CD8-positive, alpha-beta memory T cell (primary cell): Measurements from ENCODE around the gene BTRC. TPM values are rescaled to one million over a fixed set of nuclear protein-coding genes. Genes with fewer than 3 reads are reported as not detected.
"Not testable (repeated sequence)": the region's sequence is repeated elsewhere in the genome, so short reads cannot be mapped to it uniquely, and the experiment has no call there.

Experiments
- CTCF ChIA-PET: fragments of 350-600 bp; sonication (Branson Sonifier 250); formaldehyde crosslinking; loops from one replicate; lab custom pipeline; 2021; ENCODE audit warnings: antibody characterized with exemption; lab: Charles Lee
- POLR2A ChIA-PET: fragments of 350-600 bp; sonication (Branson Sonifier 250); formaldehyde crosslinking; loops from one replicate; lab custom pipeline; 2021; ENCODE audit warnings: antibody characterized with exemption; lab: Charles Lee
- DNase-seq, 5 donors: peaks; one replicate each; pipeline versions ENCODE4 v3.0.0 to v3.0.0-alpha.2; 2020 to 2022; ENCODE audit warnings: mixed read lengths in 1 of 5
- H3K27ac ChIP-seq: one replicate; pipeline ENCODE4 v1.7.0; 2013; ENCODE audit warnings: low read depth, mild to moderate bottlenecking, low read length, moderate library complexity
- H3K27me3 ChIP-seq: 2 replicates; pipeline ENCODE4 v1.7.0; 2013; ENCODE audit warnings: low read length, mild to moderate bottlenecking; ENCODE audit not compliant: insufficient read depth, poor library complexity, severe bottlenecking
- H3K36me3 ChIP-seq: 2 replicates; pipeline ENCODE4 v1.7.0; 2013; ENCODE audit warnings: mild to moderate bottlenecking, low read length, moderate library complexity; ENCODE audit not compliant: insufficient read depth
- H3K4me1 ChIP-seq: 2 replicates; pipeline ENCODE4 v1.7.0; 2013; ENCODE audit warnings: mild to moderate bottlenecking, low read length, moderate library complexity; ENCODE audit not compliant: insufficient read depth
- H3K4me3 ChIP-seq: 2 replicates; pipeline ENCODE4 v1.7.0; 2013; ENCODE audit warnings: mild to moderate bottlenecking, low read length
- H3K9me3 ChIP-seq: 2 replicates; pipeline ENCODE4 v1.7.0; 2013; ENCODE audit warnings: mild to moderate bottlenecking, low read length
- H3K27ac Mint-ChIP-seq, 8 donors: one replicate each; pipeline ENCODE4 v1.8.0; 2020 to 2021; ENCODE audit warnings: mixed read lengths in 8 of 8, mild to moderate bottlenecking in 6 of 8, inconsistent platforms in 3 of 8, moderate library complexity in 3 of 8
- H3K27me3 Mint-ChIP-seq, 2 donors: one replicate each; pipeline ENCODE4 v1.8.0; 2020 to 2021; ENCODE audit warnings: mixed read lengths in 2 of 2, mild to moderate bottlenecking in 1 of 2, moderate library complexity in 1 of 2
- H3K36me3 Mint-ChIP-seq, 3 donors: one replicate each; pipeline ENCODE4 v1.8.0; 2020 to 2021; ENCODE audit warnings: mixed read lengths in 3 of 3, inconsistent platforms in 1 of 3, mild to moderate bottlenecking in 1 of 3
- H3K4me1 Mint-ChIP-seq, 3 donors: one replicate each; pipeline ENCODE4 v1.8.0; 2020 to 2021; ENCODE audit warnings: mixed read lengths in 3 of 3, inconsistent platforms in 1 of 3, mild to moderate bottlenecking in 1 of 3
- H3K4me3 Mint-ChIP-seq, 7 donors: one replicate each; pipeline ENCODE4 v1.8.0; 2020 to 2021; ENCODE audit warnings: mixed read lengths in 7 of 7, mild to moderate bottlenecking in 6 of 7, moderate library complexity in 4 of 7, inconsistent platforms in 2 of 7
- H3K9me3 Mint-ChIP-seq, 5 donors: one replicate each; pipeline ENCODE4 v1.8.0; 2020 to 2022; ENCODE audit warnings: mixed read lengths in 5 of 5, mild to moderate bottlenecking in 3 of 5, moderate library complexity in 2 of 5, inconsistent platforms in 1 of 5
- polyA plus RNA-seq: library from polyadenylated mRNA; unstranded; fragments of 300-500 nt; fragmentation: Illumina TruSeq; gene quantifications from one replicate; pipeline ENCODE4 v1.2.3, GENCODE V29; 2021
- total RNA-seq, 2 experiments: library from RNA; stranded (reverse); gene quantifications; one replicate each; pipeline ENCODE4 v1.2.3, GENCODE V29; 2021

Gene BTRC
- total and polyA plus RNA-seq, 3 experiments from 2014 or later, result 7.1 to 21.3 (median 19.3) TPM

- Mint-ChIP-seq H3K4me3 (no peak overlapping the region), H3K27ac (no peak overlapping the region), H3K4me1 (peaks cover 16 to 36% (median 25%) of the 10 kb centered on the region in 3 donors), H3K36me3 (peaks cover 0 to 11% (median 4%) of the 10 kb centered on the region in 3 donors), H3K9me3 (no peaks in the 10 kb centered on the region), H3K27me3 (peaks cover 0 to 1% of the 10 kb centered on the region in 2 donors)
- ChIA-PET POLR2A (no interaction called here), CTCF (no interaction called here)
- Histone ChIP-seq H3K27me3 (no peaks in the 10 kb centered on the region), H3K4me1 (no peaks in the 10 kb centered on the region), H3K27ac (no peak overlapping the region), H3K9me3 (no peaks in the 10 kb centered on the region), H3K4me3 (no peak overlapping the region), H3K36me3 (no peaks in the 10 kb centered on the region)
- no peak for DNase-seq
Observed at GRCh38 chr10:101379663-101380352, 25.8 kb downstream of the BTRC start.

- Mint-ChIP-seq H3K9me3 (no peaks in the 10 kb centered on the region), H3K36me3 (peaks cover 0 to 8% (median 4%) of the 10 kb centered on the region in 3 donors), H3K4me3 (no peak overlapping the region), H3K4me1 (peaks cover 10 to 31% (median 20%) of the 10 kb centered on the region in 3 donors), H3K27me3 (peaks cover 0 to 1% of the 10 kb centered on the region in 2 donors), H3K27ac (peak overlapping the region in 1 of 8 donors; percentile 37)
- ChIA-PET CTCF (no interaction called here), POLR2A (no interaction called here)
- Histone ChIP-seq H3K36me3 (no peaks in the 10 kb centered on the region), H3K27me3 (no peaks in the 10 kb centered on the region), H3K4me3 (no peak overlapping the region), H3K27ac (no peak overlapping the region), H3K4me1 (no peaks in the 10 kb centered on the region), H3K9me3 (no peaks in the 10 kb centered on the region)
- no peak for DNase-seq
Observed at GRCh38 chr10:101380353-101381017, 26.5 kb downstream of the BTRC start.

- Mint-ChIP-seq H3K4me3 (no peak overlapping the region), H3K36me3 (peaks cover 0 to 2% (median 2%) of the 10 kb centered on the region in 3 donors), H3K9me3 (no peaks in the 10 kb centered on the region), H3K4me1 (peaks cover 7 to 21% (median 11%) of the 10 kb centered on the region in 3 donors), H3K27ac (no peak overlapping the region), H3K27me3 (no peaks in the 10 kb centered on the region)
- no peak for DNase-seq
- Histone ChIP-seq H3K4me3 (no peak overlapping the region), H3K9me3 (no peaks in the 10 kb centered on the region), H3K36me3 (no peaks in the 10 kb centered on the region), H3K27ac (no peak overlapping the region), H3K27me3 (no peaks in the 10 kb centered on the region), H3K4me1 (no peaks in the 10 kb centered on the region)
- ChIA-PET CTCF (no interaction called here), POLR2A (no interaction called here)
Observed at GRCh38 chr10:101385866-101386658, 32.1 kb downstream of the BTRC start.

- H3K4me1 Mint-ChIP-seq, result peaks cover 7 to 19% (median 11%) of the 10 kb centered on the region in 3 donors
- ChIA-PET POLR2A (interaction anchor here (0.6 kb wide), 1 partner anchor 13 kb away, joined by 3 read pairs; no protein-coding TSS in a partner anchor), CTCF (no interaction called here)
- H3K27ac Mint-ChIP-seq, result peak overlapping the region in 1 of 8 donors; percentile 0
- no peaks in the 10 kb centered on the region for H3K4me1 ChIP-seq
- H3K9me3 ChIP-seq, result no peaks in the 10 kb centered on the region
- H3K4me3 ChIP-seq, result no peak overlapping the region
- H3K27me3 ChIP-seq, result no peaks in the 10 kb centered on the region
- H3K36me3 ChIP-seq, result no peaks in the 10 kb centered on the region
- H3K27ac ChIP-seq, result no peak overlapping the region
- no peak overlapping the region for H3K4me3 Mint-ChIP-seq
- no peaks in the 10 kb centered on the region for H3K27me3 Mint-ChIP-seq
- no peaks in the 10 kb centered on the region for H3K9me3 Mint-ChIP-seq
- no peak for DNase-seq
- H3K36me3 Mint-ChIP-seq, result peaks cover 0 to 2% (median 2%) of the 10 kb centered on the region in 3 donors
Observed at GRCh38 chr10:101386659-101387259, 32.8 kb downstream of the BTRC start.

- POLR2A ChIA-PET, result no interaction called here
- no peaks in the 10 kb centered on the region for H3K9me3 Mint-ChIP-seq
- H3K9me3 ChIP-seq, result no peaks in the 10 kb centered on the region
- peaks cover 0 to 4% (median 0%) of the 10 kb centered on the region in 3 donors for H3K36me3 Mint-ChIP-seq
- no peaks in the 10 kb centered on the region for H3K27me3 Mint-ChIP-seq
- H3K27ac ChIP-seq, result no peak overlapping the region
- no peaks in the 10 kb centered on the region for H3K4me1 ChIP-seq
- CTCF ChIA-PET, result no interaction called here
- no peak for DNase-seq
- H3K4me3 Mint-ChIP-seq, result no peak overlapping the region
- H3K4me3 ChIP-seq, result no peak overlapping the region
- H3K27me3 ChIP-seq, result no peaks in the 10 kb centered on the region
- H3K27ac Mint-ChIP-seq, result no peak overlapping the region
- H3K4me1 Mint-ChIP-seq, result peaks cover 4 to 19% (median 11%) of the 10 kb centered on the region in 3 donors
- H3K36me3 ChIP-seq, result no peaks in the 10 kb centered on the region
Observed at GRCh38 chr10:101388676-101389276, 34.8 kb downstream of the BTRC start.

GRCh38 chr10:101389532-101389931 lies 35.6 kb downstream of the BTRC start:
- DNase-seq, H3K27me3 ChIP-seq, H3K36me3 ChIP-seq, H3K4me3 Mint-ChIP-seq, POLR2A ChIA-PET, H3K9me3 ChIP-seq, H3K36me3 Mint-ChIP-seq, H3K4me3 ChIP-seq, H3K27ac ChIP-seq, H3K27me3 Mint-ChIP-seq, H3K9me3 Mint-ChIP-seq, H3K27ac Mint-ChIP-seq, CTCF ChIA-PET, H3K4me1 ChIP-seq: not testable (repeated sequence)
- peaks cover 2 to 16% (median 13%) of the 10 kb centered on the region in 3 donors for H3K4me1 Mint-ChIP-seq

- no peaks in the 10 kb centered on the region for H3K9me3 Mint-ChIP-seq
- Histone ChIP-seq H3K4me1 (no peaks in the 10 kb centered on the region), H3K9me3 (no peaks in the 10 kb centered on the region), H3K36me3 (no peaks in the 10 kb centered on the region), H3K27ac (no peak overlapping the region), H3K27me3 (no peaks in the 10 kb centered on the region), H3K4me3 (no peak overlapping the region)
- ChIA-PET POLR2A (no interaction called here), CTCF (no interaction called here)
- DNase-seq, result no peak
- peaks cover 0 to 4% (median 0%) of the 10 kb centered on the region in 3 donors for H3K36me3 Mint-ChIP-seq
- H3K27ac Mint-ChIP-seq, result no peak overlapping the region
- no peak overlapping the region for H3K4me3 Mint-ChIP-seq
- H3K27me3 Mint-ChIP-seq, result no peaks in the 10 kb centered on the region
- H3K4me1 Mint-ChIP-seq, result peaks cover 1 to 19% (median 19%) of the 10 kb centered on the region in 3 donors
Observed at GRCh38 chr10:101389986-101390531, 36.1 kb downstream of the BTRC start.
